HG03066 (cell line): ENCODE results near the gene GNRH2.
"Not testable (repeated sequence)": the region's sequence is repeated elsewhere in the genome, so short reads cannot be mapped to it uniquely, and the experiment has no call there.

Experiments
- ATAC-seq: cut with Tn5 transposase; IDR thresholded peaks from one replicate; pipeline ENCODE4 v1.9.1; 2021; ENCODE audit warnings: low read depth; ENCODE audit not compliant: unreplicated experiment

Gene GNRH2

GRCh38 chr20:3041854-3042409 lies 1.5 kb upstream of the GNRH2 start:
- no peak for ATAC-seq

GRCh38 chr20:3042625-3043024 lies 797 bp upstream of the GNRH2 start:
- no peak for ATAC-seq

GRCh38 chr20:3044336-3044965 lies 1.0 kb downstream of the GNRH2 start:
- no peak for ATAC-seq

GRCh38 chr20:3045042-3045815 lies 1.8 kb downstream of the GNRH2 start:
- peak; percentile 46 for ATAC-seq

GRCh38 chr20:3045816-3046676 lies 2.6 kb downstream of the GNRH2 start, which contains the start of gene MRPS26:
Gene MRPS26 (plus strand): TSS chr20:3046052. CDS start chr20:3046069, 17 bp downstream.
- ATAC-seq, result peak; percentile 91

GRCh38 chr20:3046677-3047462 lies 3.4 kb downstream of the GNRH2 start:
- no peak for ATAC-seq

- no peak for ATAC-seq
Measured at GRCh38 chr20:3047486-3048419, 4.3 kb downstream of the GNRH2 start.

GRCh38 chr20:3051385-3052019 lies 8.1 kb downstream of the GNRH2 start:
- no peak for ATAC-seq

- no peak for ATAC-seq
Measured at GRCh38 chr20:3059489-3059888, 16.1 kb downstream of the GNRH2 start.

- not testable (repeated sequence) for ATAC-seq
Measured at GRCh38 chr20:3064119-3064518, 20.7 kb downstream of the GNRH2 start.

- no peak for ATAC-seq
Measured at GRCh38 chr20:3067139-3068014, 24.0 kb downstream of the GNRH2 start.

GRCh38 chr20:3068075-3068474 lies 24.7 kb downstream of the GNRH2 start:
- no peak for ATAC-seq

GRCh38 chr20:3068986-3069900 lies 25.8 kb downstream of the GNRH2 start:
- no peak for ATAC-seq

GRCh38 chr20:3070725-3071124 lies 27.3 kb downstream of the GNRH2 start:
- no peak for ATAC-seq

- ATAC-seq, result no peak
Measured at GRCh38 chr20:3071266-3071609, 27.8 kb downstream of the GNRH2 start.

GRCh38 chr20:3071610-3072529 lies 28.4 kb downstream of the GNRH2 start, which contains the start of gene OXT:
Gene OXT (plus strand): TSS chr20:3071620. CDS start chr20:3071656, 36 bp downstream.
- ATAC-seq, result no peak
